Central memory CD4-positive, alpha-beta T cell (primary cell): ENCODE results near the gene OXCT2.

Source experiments
- DNase-seq: peaks from one replicate; pipeline ENCODE4 v3.0.0; 2022

OXCT2 gene

DNA sequence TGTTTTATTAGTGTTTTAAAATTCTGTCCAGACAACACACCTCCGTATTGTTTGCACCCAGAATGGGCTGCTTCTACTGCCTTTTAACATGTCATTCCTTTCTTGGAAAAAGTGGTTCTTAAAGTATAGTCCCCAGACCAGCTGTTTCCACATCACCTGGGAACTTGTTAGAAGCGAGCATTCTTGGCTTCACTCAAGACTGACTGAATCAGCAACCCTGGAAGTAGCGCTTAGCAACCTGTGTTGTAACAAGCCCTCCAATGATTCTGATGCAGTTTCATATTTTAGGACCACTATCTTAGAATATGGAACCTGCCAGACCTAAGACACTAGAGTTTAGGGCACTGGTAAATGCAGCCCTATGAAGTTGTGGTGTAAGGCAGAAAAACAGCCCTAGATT is 38.4 kb downstream of the OXCT2 start:
- no peak for DNase-seq

DNA sequence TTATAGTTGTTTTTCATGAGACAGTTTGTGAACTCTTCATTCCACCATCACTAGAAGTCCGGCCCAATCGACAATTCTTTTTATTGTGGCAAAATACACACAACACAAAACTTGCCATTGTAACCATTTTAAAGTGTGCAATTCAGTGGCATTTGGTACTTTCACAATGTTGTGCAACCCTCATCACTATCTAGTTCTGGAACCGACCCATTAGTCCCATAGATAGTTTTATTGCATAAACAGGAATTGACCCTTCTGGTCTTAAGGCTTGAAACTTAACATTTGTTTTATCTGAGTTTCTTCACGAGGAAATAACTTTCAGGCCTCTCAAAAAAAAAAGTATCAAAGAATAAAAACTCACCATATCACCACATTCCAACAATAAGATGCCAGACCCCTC is 41.3 kb downstream of the OXCT2 start:
- no peak for DNase-seq

- no peak for DNase-seq
Measured at GRCh38 chr1:39729030-39729429, 42.1 kb downstream of the OXCT2 start.

- DNase-seq = no peak
Measured at GRCh38 chr1:39727932-39728317, 43.2 kb downstream of the OXCT2 start.

DNA sequence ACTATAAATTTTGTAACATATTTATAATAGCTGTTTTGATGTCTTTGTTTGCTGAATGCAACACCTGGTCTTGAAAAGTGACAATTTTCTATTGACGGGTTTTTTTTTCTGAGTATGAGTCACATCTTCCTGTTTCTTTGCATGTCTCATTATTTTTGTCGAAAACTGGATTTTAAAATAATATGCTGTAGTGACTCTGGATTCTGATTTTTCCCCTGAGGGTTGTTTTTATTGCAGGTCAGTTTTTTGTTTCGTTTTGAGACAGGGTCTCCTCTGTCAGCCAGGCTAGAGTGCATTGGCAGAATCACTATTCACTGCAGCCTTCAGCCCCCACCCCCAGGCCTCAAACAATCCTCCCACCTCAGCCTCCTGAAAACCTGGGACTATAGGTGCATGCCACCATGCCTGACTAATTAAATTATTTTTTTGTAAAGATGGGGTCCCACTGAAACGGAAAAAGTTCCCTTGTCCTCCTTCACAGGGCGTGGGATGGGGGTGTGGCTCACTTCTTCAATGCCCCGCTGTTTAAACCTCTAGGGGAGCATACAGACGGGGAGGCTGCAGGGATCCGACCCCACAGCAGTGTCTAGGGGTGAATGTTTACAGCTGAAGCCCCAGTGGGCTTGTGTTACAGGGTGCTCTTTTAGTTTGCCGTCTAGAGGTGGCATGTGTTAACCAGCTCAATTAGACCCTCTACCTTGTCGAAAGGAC is 43.8 kb downstream of the OXCT2 start:
- no peak for DNase-seq

DNA sequence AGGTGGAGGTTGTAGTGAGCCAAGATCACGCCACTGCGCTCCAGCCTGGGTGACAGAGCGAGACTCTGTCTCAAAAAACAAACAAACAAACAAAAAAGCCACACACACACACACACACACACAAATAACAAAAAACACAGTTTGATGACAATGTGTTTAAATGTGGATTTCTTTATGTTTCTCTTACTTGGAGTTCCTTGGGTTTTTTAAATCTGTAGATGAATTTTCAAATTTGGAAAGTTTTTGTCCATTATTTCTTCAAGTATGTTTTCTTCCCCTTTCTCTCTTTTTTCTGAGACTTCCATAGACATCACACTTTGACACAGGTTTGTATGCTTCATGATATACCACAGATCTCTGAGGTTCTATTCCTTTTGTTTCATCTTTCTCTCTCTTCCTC is 44.5 kb downstream of the OXCT2 start:
- no peak for DNase-seq

- DNase-seq = no peak
Measured at GRCh38 chr1:39722495-39722894, 48.7 kb downstream of the OXCT2 start.

DNA sequence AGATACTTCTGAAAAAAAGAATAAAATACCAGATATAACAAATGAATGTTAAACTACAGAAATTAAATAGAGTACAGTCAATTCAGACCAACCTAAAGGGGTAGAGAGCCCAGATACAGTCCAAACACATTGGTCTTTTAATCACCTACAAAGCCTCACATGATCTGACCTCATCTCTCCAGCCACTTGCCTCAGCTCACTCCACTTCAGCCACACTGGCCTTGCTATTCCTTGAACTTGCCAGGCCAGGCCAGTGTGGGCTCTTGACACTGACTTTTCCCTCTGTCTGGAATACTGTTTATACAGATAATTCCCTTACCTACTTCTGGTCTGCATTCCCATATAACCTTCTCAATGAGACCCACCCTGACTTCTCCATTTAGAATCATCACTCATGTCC is 49.5 kb downstream of the OXCT2 start:
- DNase-seq = no peak

DNA sequence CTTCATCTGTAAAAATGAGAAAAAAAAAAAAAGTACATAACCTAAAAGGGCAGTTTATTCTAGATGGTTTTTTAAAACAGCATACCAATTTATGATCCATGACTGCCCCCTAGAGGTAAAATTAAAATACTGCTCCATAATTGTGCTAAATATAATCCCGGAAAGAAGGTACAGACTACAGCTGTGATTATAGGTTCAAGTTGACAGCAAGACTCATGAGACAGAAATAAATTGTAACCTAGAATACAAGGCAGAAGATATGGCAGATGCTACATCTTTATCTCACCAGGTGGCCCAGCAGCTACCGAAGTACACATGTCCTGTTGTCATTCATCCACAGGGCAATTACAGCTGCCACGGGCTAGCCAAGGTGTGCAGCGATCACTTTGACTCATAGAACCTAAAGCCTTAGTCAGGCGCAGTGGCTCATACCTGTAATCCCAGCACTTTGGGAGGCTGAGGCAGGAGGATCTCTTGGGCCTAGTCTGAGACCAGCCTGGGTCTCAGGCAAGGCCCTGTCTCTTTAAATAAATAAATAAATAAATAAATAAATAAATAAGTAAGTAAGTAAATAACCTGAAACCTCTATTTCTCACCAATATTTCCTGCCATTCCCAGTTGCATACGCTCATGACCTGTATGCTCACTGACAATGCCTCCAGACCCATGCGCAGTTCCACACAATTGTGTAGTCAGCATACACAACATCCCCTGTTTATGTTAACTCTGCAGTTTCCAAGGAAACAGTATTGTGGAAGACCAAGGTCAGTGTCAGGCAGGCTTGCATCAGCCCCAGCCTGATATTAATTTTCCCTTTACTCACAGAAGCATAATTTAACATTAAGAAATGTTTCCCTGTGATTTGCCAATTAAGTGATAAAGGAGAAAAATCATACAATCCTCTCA is 50.8 kb downstream of the OXCT2 start:
- DNase-seq = peak; percentile 66
